A549 (cell line): ENCODE data around the gene PRKAG2. TPM values are rescaled to one million over a fixed set of nuclear protein-coding genes. Genes with fewer than 3 reads are reported as not detected.

Experiments
- ATAC-seq, 2 experiments: fragments of 200-7000 bp in 1 of 2; fragments of >200 bp in 1 of 2; cut with Nextera tagmentation in 1 of 2; cut with Tn5 transposase in 1 of 2; 3 replicates each; pipeline versions ENCODE4 v1.8.0 to v1.9.1; 2018 to 2020; ENCODE audit warnings: mild to moderate bottlenecking in 1 of 2, moderate library complexity in 1 of 2
- CTCF ChIA-PET: fragments of 300-600 bp; sonication (Branson Sonifier 250); formaldehyde crosslinking; extraction: SDS; loops from one replicate; lab custom pipeline; 2021; ENCODE audit warnings: antibody characterized with exemption, inconsistent platforms; lab: Yijun Ruan, JAX
- POLR2A ChIA-PET: fragments of 350-600 bp; formaldehyde crosslinking; extraction: SDS; loops from one replicate; lab custom pipeline; 2021; ENCODE audit warnings: antibody characterized with exemption, inconsistent platforms; lab: Yijun Ruan, JAX
- DNase-seq, 2 experiments: peaks; one replicate each; pipeline versions ENCODE4 v3.0.0 to v3.0.0-alpha.2; 2011 to 2016; ENCODE audit warnings: low read depth in 1 of 2, low spot score in 1 of 2
- FAIRE-seq: peaks from 2 replicates; lab custom pipeline; 2011; peaks lifted over from hg19 to GRCh38; lab: Jason Lieb, UNC
- H3K27ac ChIP-seq, 2 experiments: fragments of >200 bp; sonication (Bioruptor Twin); formaldehyde crosslinking; 3 replicates each; pipeline ENCODE4 v1.5.1; 2016 to 2017
- H3K4me1 ChIP-seq: fragments of >200 bp; sonication (Bioruptor Twin); formaldehyde crosslinking; 3 replicates; pipeline ENCODE4 v1.6.1; 2016
- H3K4me2 ChIP-seq: fragments of >200 bp; sonication (Bioruptor Twin); formaldehyde crosslinking; 3 replicates; pipeline ENCODE4 v1.6.1; 2016
- H3K4me3 ChIP-seq: fragments of >200 bp; sonication (Bioruptor Twin); formaldehyde crosslinking; 3 replicates; pipeline ENCODE4 v1.5.1; 2016
- H3K9me3 ChIP-seq: fragments of >200 bp; sonication (Bioruptor Twin); formaldehyde crosslinking; 3 replicates; pipeline ENCODE4 v1.6.1; 2016
- CEBPB ChIP-seq, 2 experiments: fragments of >200 bp in 1 of 2; sonication (Bioruptor Twin) in 1 of 2; formaldehyde crosslinking in 1 of 2; IDR thresholded peaks; 2 replicates each; pipeline ENCODE4 v1.6.1; 2012 to 2016
- CHD4 ChIP-seq: fragments of 200-600 bp; sonication (generic); IDR thresholded peaks from 2 replicates; pipeline ENCODE4 v1.6.1; 2016; ENCODE audit warnings: antibody characterized with exemption, mild to moderate bottlenecking, borderline replicate concordance
- EHMT2 ChIP-seq: fragments of 200-600 bp; sonication (generic); IDR thresholded peaks from 2 replicates; pipeline ENCODE4 v1.6.1; 2016; ENCODE audit warnings: antibody characterized with exemption, low read depth, mild to moderate bottlenecking, moderate library complexity
- ESRRA ChIP-seq: fragments of 150-350 bp; IDR thresholded peaks from 2 replicates; pipeline ENCODE4 v1.6.1; 2014; ENCODE audit warnings: mild to moderate bottlenecking, low read length, borderline replicate concordance
- FOSB ChIP-seq: fragments of 250-450 bp; sonication (Bioruptor Pico); IDR thresholded peaks from 2 replicates; pipeline ENCODE4 v1.5.0; 2020; ENCODE audit warnings: mild to moderate bottlenecking, moderate library complexity
- HDAC2 ChIP-seq: fragments of 200-600 bp; sonication (generic); IDR thresholded peaks from 2 replicates; pipeline ENCODE4 v1.6.1; 2016
- MAZ ChIP-seq: fragments of 150-350 bp; IDR thresholded peaks from 2 replicates; pipeline ENCODE4 v1.6.1; 2014; ENCODE audit warnings: antibody characterized with exemption, low read depth, low read length, borderline replicate concordance
- NR3C1 ChIP-seq: fragments of >200 bp; sonication (Bioruptor Twin); formaldehyde crosslinking; IDR thresholded peaks from 3 replicates; pipeline ENCODE4 v1.6.1; 2017
- RAD21 ChIP-seq, 2 experiments: fragments of >200 bp in 1 of 2; sonication (Bioruptor Twin) in 1 of 2; formaldehyde crosslinking in 1 of 2; IDR thresholded peaks in 1 of 2; conservative IDR thresholded peaks in 1 of 2; 2 replicates in 1 of 2; 3 replicates in 1 of 2; pipeline ENCODE4 v1.6.1; 2012 to 2018; ENCODE audit warnings: inconsistent platforms in 1 of 2
- RNF2 ChIP-seq: fragments of 200-600 bp; sonication (generic); IDR thresholded peaks from 2 replicates; pipeline ENCODE4 v1.6.1; 2016; ENCODE audit warnings: low read depth, mild to moderate bottlenecking, antibody characterized with exemption, moderate library complexity, borderline replicate concordance
- TP53 ChIP-seq: fragments of 250-450 bp; sonication (Bioruptor Pico); IDR thresholded peaks from 2 replicates; pipeline ENCODE4 v1.5.0; 2021; ENCODE audit warnings: mild to moderate bottlenecking, moderate library complexity
- ZC3H11A ChIP-seq: fragments of 450-650 bp; IDR thresholded peaks from 2 replicates; pipeline ENCODE4 v1.6.1; 2014; ENCODE audit warnings: antibody characterized with exemption, mild to moderate bottlenecking
- ZNF302 ChIP-seq: fragments of 250-450 bp; sonication (Bioruptor Pico); IDR thresholded peaks from 2 replicates; pipeline ENCODE4 v1.9.0; 2021; ENCODE audit warnings: inconsistent platforms, mild to moderate bottlenecking, moderate library complexity
- WGBS: methylation state at CpG from one replicate; pipeline ENCODE4 v1.1.6; 2017; ENCODE audit errors: missing lambda C conversion rate; 5-methylcytosine and 5-hydroxymethylcytosine counted together
- polyA plus RNA-seq, 4 experiments: library from polyadenylated mRNA; depleted of rRNA in 3 of 4; stranded (reverse); fragments of >200 nt; fragmentation: RNase III in 1 of 4; extraction: RNeasy Plus Mini Kit Qiagen cat#74134 plus additional on column Dnase treatment in 1 of 4; gene quantifications; 2 replicates in 3 of 4; 3 replicates in 1 of 4; pipeline ENCODE4 v1.2.3, GENCODE V29; 2011 to 2017
- TF ChIP-seq, protein P1 (sequence below): IDR thresholded peaks from 2 replicates; pipeline ENCODE4 v1.6.1; 2012; ENCODE audit warnings: low read depth, borderline replicate concordance
- TF ChIP-seq, protein P2 (sequence below): fragments of 150-350 bp; IDR thresholded peaks from 2 replicates; pipeline ENCODE4 v1.6.1; 2014; ENCODE audit warnings: low read depth, mild to moderate bottlenecking, low read length
- TF ChIP-seq, protein P3 (sequence below): fragments of 250-450 bp; sonication (Bioruptor Pico); IDR thresholded peaks from 2 replicates; pipeline ENCODE4 v1.5.0; 2021; ENCODE audit warnings: mild to moderate bottlenecking, moderate library complexity, borderline replicate concordance
- TF ChIP-seq, protein P4 (sequence below): fragments of 450-650 bp; IDR thresholded peaks from 2 replicates; pipeline ENCODE4 v1.6.1; 2014; ENCODE audit warnings: antibody characterized with exemption

The PRKAG2 gene
- polyA plus RNA-seq, 2 of the 4 experiments (the other 2 are of a cell fraction): 26.5 to 31.7 TPM

DNA sequence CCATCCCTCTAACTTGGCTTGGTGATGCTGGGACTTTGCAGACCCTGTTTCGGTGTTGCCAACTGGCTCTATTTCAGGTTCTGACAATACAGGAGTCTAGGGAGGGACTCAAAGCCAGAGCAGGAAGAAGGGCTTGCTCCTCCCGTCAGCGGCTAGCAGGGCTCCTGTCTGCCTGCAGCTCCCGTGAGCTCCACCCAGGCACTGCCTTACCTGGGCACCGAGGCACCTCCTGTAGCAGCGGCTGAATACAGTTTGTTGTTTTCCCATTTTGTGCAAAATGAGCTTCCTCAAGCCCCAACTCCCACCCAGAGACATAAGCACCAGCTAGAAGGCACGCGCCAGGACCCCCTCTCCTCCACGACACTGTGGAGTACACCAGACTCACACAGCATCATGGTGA is 287.9 kb downstream of the PRKAG2 start (continued):
- TF ChIP-seq, protein P1, sequence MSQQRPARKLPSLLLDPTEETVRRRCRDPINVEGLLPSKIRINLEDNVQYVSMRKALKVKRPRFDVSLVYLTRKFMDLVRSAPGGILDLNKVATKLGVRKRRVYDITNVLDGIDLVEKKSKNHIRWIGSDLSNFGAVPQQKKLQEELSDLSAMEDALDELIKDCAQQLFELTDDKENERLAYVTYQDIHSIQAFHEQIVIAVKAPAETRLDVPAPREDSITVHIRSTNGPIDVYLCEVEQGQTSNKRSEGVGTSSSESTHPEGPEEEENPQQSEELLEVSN: no peak
- TF ChIP-seq FOSB (CRISPR knock-in tag) (no peak), MAZ (no peak)
- TF ChIP-seq, all 56 proteins: peak for 0

DNA sequence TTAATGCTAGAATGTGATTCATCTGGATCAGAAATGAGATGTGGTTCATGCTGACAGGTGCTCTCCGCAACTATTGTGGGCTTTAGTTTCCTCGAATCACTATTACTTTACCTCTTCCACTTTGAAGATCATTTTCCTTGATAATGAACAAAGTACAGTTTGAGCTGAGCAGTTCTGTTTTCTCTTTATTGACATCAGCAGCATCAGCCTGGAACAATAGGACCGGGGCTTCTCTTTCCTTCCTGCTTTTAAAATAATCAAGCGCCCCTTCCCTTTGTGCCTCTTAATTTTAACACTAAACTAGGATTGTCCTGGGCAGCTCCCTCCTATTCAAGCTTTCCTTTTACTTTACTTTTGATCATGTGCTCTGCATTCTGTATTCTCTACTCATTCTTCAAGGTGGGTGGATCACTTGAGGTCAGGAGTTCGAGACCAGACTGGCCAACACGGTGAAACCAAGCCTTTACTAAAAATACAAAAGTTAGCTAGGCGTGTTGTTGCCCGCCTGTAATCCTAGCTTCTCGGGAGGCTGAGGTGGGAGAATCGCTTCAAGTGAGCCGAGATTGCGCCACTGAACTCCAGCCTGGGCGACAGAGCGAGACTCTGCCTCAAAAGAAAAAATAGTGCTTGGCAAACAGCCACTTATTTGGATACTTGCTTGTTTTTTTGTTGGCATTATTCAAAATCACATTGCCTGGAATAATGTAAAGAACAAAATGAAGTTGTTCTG is 290.2 kb downstream of the PRKAG2 start:
- H3K4me1 ChIP-seq: no peaks in the 10 kb centered on the region
- no peaks in the 10 kb centered on the region for H3K9me3 ChIP-seq
- ATAC-seq: no peak
- H3K4me3 ChIP-seq: no peak overlapping the region
- no peak overlapping the region for H3K27ac ChIP-seq
- CTCF ChIA-PET: interaction anchor here (0.7 to 1.6 kb wide), 8 partner anchors 8 to 173 kb away, joined by 3 to 8 read pairs (median 3); no protein-coding TSS in a partner anchor
- DNase-seq: no peak
- H3K4me2 ChIP-seq: no peak overlapping the region
- 89% methylated on average over 14 of the region's 14 CpGs for WGBS
- TF ChIP-seq RAD21 (conservative IDR thresholded peaks at IDR 0.05 in 1 of 2, IDR thresholded peaks at IDR 0.05 in 1 of 2) (no peak), ZC3H11A (no peak), CEBPB (IDR thresholded peaks at IDR 0.05) (no peak), HDAC2 (no peak), ESRRA (no peak)
- TF ChIP-seq, protein P2, sequence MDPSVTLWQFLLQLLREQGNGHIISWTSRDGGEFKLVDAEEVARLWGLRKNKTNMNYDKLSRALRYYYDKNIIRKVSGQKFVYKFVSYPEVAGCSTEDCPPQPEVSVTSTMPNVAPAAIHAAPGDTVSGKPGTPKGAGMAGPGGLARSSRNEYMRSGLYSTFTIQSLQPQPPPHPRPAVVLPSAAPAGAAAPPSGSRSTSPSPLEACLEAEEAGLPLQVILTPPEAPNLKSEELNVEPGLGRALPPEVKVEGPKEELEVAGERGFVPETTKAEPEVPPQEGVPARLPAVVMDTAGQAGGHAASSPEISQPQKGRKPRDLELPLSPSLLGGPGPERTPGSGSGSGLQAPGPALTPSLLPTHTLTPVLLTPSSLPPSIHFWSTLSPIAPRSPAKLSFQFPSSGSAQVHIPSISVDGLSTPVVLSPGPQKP: no peak
- TF ChIP-seq, protein P3, sequence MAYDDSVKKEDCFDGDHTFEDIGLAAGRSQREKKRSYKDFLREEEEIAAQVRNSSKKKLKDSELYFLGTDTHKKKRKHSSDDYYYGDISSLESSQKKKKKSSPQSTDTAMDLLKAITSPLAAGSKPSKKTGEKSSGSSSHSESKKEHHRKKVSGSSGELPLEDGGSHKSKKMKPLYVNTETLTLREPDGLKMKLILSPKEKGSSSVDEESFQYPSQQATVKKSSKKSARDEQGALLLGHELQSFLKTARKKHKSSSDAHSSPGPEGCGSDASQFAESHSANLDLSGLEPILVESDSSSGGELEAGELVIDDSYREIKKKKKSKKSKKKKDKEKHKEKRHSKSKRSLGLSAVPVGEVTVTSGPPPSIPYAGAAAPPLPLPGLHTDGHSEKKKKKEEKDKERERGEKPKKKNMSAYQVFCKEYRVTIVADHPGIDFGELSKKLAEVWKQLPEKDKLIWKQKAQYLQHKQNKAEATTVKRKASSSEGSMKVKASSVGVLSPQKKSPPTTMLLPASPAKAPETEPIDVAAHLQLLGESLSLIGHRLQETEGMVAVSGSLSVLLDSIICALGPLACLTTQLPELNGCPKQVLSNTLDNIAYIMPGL (CRISPR knock-in tag): no peak
- POLR2A ChIA-PET: no interaction called here
- FAIRE-seq: no peak

DNA sequence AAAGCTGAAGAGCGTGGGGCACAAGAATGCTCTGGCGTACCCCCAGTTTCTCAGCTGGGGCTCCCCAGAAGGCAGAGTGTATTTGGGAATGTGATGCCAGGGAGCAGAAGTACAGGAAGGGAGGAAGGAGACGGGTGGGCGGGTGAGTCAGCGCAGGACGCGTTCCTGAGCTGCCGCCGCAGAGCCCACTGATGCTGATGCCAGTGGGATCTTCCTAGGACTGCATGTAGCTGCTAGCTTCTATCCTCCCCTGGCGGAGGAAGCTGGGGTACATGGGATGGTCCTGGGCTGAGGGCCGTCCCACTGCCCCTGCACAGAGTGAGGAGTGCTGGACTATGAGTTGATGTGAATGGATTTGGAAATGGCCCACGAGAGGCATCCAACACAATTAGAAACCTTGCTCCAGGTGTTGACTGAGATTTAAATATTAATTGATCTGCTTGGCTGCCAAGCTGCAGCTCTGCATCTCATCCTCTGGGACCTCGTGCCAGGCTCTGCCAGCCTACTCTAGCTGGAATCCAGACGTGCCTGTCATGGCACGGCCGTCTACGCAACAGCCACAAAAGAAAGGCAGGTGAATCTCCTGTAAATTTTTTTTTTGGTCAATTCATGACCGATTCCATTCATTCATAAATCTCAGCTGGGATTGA is 291.0 kb downstream of the PRKAG2 start:
- no peak overlapping the region for H3K4me2 ChIP-seq
- ChIA-PET POLR2A (no interaction called here), CTCF (interaction anchor here (0.6 to 1.6 kb wide), 8 partner anchors 9 to 191 kb away, joined by 3 to 8 read pairs (median 3); no protein-coding TSS in a partner anchor)
- DNase-seq (no peak), ATAC-seq (no peak), FAIRE-seq (no peak)
- no peaks in the 10 kb centered on the region for H3K4me1 ChIP-seq
- H3K4me3 ChIP-seq: no peak overlapping the region
- TF ChIP-seq, protein P4, sequence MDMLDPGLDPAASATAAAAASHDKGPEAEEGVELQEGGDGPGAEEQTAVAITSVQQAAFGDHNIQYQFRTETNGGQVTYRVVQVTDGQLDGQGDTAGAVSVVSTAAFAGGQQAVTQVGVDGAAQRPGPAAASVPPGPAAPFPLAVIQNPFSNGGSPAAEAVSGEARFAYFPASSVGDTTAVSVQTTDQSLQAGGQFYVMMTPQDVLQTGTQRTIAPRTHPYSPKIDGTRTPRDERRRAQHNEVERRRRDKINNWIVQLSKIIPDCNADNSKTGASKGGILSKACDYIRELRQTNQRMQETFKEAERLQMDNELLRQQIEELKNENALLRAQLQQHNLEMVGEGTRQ: no peak
- no peak for TF ChIP-seq CHD4
- TF ChIP-seq NR3C1: no peak
- TF ChIP-seq ZNF302: no peak
- no peak for TF ChIP-seq TP53 (CRISPR knock-in tag)
- TF ChIP-seq EHMT2: no peak
- no peak for TF ChIP-seq RNF2
- H3K9me3 ChIP-seq: no peaks in the 10 kb centered on the region
- H3K27ac ChIP-seq: no peak overlapping the region
- WGBS: 93% methylated on average over 18 of the region's 18 CpGs
